ENCODE results near the gene SPECC1.

SPECC1 gene

GRCh38 chr17:20180661-20181060 lies 171.5 kb downstream of the SPECC1 start:
- H3K4me3 ChIP-seq (ENCODE audit: control insufficient read depth, low read depth, low read length), result no peak overlapping the region
- no peak for DNase-seq (ENCODE audit: low read depth)
- TF ChIP-seq CTCF (IDR thresholded peaks at IDR 0.05; ENCODE audit: control insufficient read depth, insufficient read depth, low read depth, low read length, missing control alignments), result no peak

- no peak for TF ChIP-seq CTCF (IDR thresholded peaks at IDR 0.05; ENCODE audit: control insufficient read depth, insufficient read depth, low read depth, low read length, missing control alignments)
- DNase-seq (ENCODE audit: low read depth), result no peak
- no peak overlapping the region for H3K4me3 ChIP-seq (ENCODE audit: control insufficient read depth, low read depth, low read length)
Observed at GRCh38 chr17:20184181-20184580, 175.0 kb downstream of the SPECC1 start.

- no peak for DNase-seq (ENCODE audit: low read depth)
- no peak overlapping the region for H3K4me3 ChIP-seq (ENCODE audit: control insufficient read depth, low read depth, low read length)
- TF ChIP-seq CTCF (IDR thresholded peaks at IDR 0.05; ENCODE audit: control insufficient read depth, insufficient read depth, low read depth, low read length, missing control alignments), result no peak
Observed at GRCh38 chr17:20184977-20185619, 175.9 kb downstream of the SPECC1 start.

GRCh38 chr17:20187049-20187448 lies 177.9 kb downstream of the SPECC1 start:
- no peak for TF ChIP-seq CTCF (IDR thresholded peaks at IDR 0.05; ENCODE audit: control insufficient read depth, insufficient read depth, low read depth, low read length, missing control alignments)
- DNase-seq (ENCODE audit: low read depth), result no peak

GRCh38 chr17:20189302-20189701 lies 180.1 kb downstream of the SPECC1 start:
- DNase-seq (ENCODE audit: low read depth), result no peak
- TF ChIP-seq CTCF (IDR thresholded peaks at IDR 0.05; ENCODE audit: control insufficient read depth, insufficient read depth, low read depth, low read length, missing control alignments), result no peak
- H3K4me3 ChIP-seq (ENCODE audit: control insufficient read depth, low read depth, low read length), result no peak overlapping the region

More at GRCh38 chr17:20187049-20187448, 177.9 kb downstream of the SPECC1 start:
- no peak overlapping the region for H3K4me3 ChIP-seq (ENCODE audit: control insufficient read depth, low read depth, low read length)

- TF ChIP-seq CTCF (IDR thresholded peaks at IDR 0.05; ENCODE audit: control insufficient read depth, insufficient read depth, low read depth, low read length, missing control alignments), result no peak
- DNase-seq (ENCODE audit: low read depth), result no peak
- H3K4me3 ChIP-seq (ENCODE audit: control insufficient read depth, low read depth, low read length), result no peak overlapping the region
Observed at GRCh38 chr17:20189979-20190378, 180.8 kb downstream of the SPECC1 start.

Data from AG09309 (cell line).